Effector memory CD4-positive, alpha-beta T cell (primary cell): Measurements from ENCODE around the gene NFKB2.

Experiments used
- DNase-seq, 3 donors: peaks; one replicate each; pipeline ENCODE4 v3.0.0-alpha.2; 2020
- H3K27ac ChIP-seq: 2 replicates; pipeline ENCODE4 v1.7.0; 2013; ENCODE audit warnings: mild to moderate bottlenecking, low read length, moderate library complexity; ENCODE audit not compliant: insufficient read depth, poor library complexity, severe bottlenecking
- H3K27me3 ChIP-seq: replicated peaks from 2 replicates; pipeline ENCODE4 v1.7.0; 2013; ENCODE audit warnings: mild to moderate bottlenecking, low read length; ENCODE audit not compliant: insufficient read depth, control insufficient read depth, poor library complexity, severe bottlenecking
- H3K36me3 ChIP-seq: 2 replicates; pipeline ENCODE4 v1.7.0; 2013; ENCODE audit warnings: mild to moderate bottlenecking, low read length, moderate library complexity; ENCODE audit not compliant: control insufficient read depth, insufficient read depth
- H3K4me1 ChIP-seq: 2 replicates; pipeline ENCODE4 v1.7.0; 2013; ENCODE audit warnings: low read length, mild to moderate bottlenecking; ENCODE audit not compliant: control insufficient read depth, insufficient read depth, poor library complexity, severe bottlenecking
- H3K4me3 ChIP-seq: 2 replicates; pipeline ENCODE4 v1.7.0; 2013; ENCODE audit warnings: low read length, low read depth, mild to moderate bottlenecking; ENCODE audit not compliant: insufficient read depth, poor library complexity, severe bottlenecking
- H3K9me3 ChIP-seq: 2 replicates; pipeline ENCODE4 v1.7.0; 2013; ENCODE audit warnings: mild to moderate bottlenecking, low read length, moderate library complexity; ENCODE audit not compliant: control insufficient read depth

NFKB2 gene

GRCh38 chr10:102421757-102422512 is 26.4 kb downstream of the NFKB2 start:
- no peak for DNase-seq
- H3K27ac ChIP-seq: peak overlapping the region; percentile 72

GRCh38 chr10:102422545-102423129 is 27.1 kb downstream of the NFKB2 start:
- Histone ChIP-seq H3K36me3 (peaks cover 5% of the 10 kb centered on the region), H3K9me3 (no peaks in the 10 kb centered on the region), H3K27ac (peak overlapping the region; percentile 72), H3K27me3 (peaks cover 5% of the 10 kb centered on the region), H3K4me3 (peak overlapping the region; percentile 88), H3K4me1 (peaks cover 37% of the 10 kb centered on the region)
- DNase-seq: no peak

More at GRCh38 chr10:102421757-102422512, 26.4 kb downstream of the NFKB2 start:
- Histone ChIP-seq H3K36me3 (peaks cover 5% of the 10 kb centered on the region), H3K9me3 (no peaks in the 10 kb centered on the region), H3K4me3 (peak overlapping the region; percentile 88), H3K4me1 (peaks cover 37% of the 10 kb centered on the region), H3K27me3 (peaks cover 7% of the 10 kb centered on the region)

DNA sequence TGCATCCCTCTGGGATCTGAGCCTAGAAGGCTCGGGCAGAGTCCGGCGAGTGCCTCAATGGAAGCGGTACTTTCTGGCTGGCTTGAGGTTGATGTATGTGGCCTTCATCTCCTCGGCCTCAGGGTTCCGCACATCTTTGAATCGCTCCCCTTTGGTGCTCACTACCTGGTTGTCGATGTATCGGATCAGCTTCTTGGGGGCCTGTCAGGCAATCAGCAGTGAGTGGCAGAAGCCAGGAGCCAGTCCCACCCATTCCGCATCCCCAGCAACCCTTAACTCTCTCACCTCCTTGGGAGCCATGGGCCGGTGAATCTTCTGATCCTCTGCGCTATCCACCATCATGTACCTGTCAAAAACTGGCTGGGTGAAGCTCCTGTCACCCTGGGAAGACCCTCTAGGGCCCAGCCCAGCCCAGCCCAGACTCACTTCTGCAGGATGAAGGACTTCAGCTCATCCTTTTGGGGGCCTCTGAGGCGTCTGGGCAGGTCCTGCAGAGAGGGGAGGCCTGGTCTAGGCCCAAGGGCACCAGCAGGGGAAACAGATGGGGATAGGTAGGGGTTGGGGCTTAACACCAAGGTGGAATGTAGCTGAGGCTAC is 28.0 kb downstream of the NFKB2 start:
- Histone ChIP-seq H3K4me3 (no peak overlapping the region), H3K27ac (no peak overlapping the region), H3K36me3 (peaks cover 5% of the 10 kb centered on the region), H3K4me1 (peaks cover 37% of the 10 kb centered on the region), H3K27me3 (peaks cover 5% of the 10 kb centered on the region), H3K9me3 (no peaks in the 10 kb centered on the region)
- no peak for DNase-seq

- Histone ChIP-seq H3K27ac (no peak overlapping the region), H3K36me3 (peaks cover 5% of the 10 kb centered on the region), H3K4me1 (peaks cover 33% of the 10 kb centered on the region), H3K9me3 (no peaks in the 10 kb centered on the region), H3K4me3 (no peak overlapping the region), H3K27me3 (peaks cover 3% of the 10 kb centered on the region)
- no peak for DNase-seq
Observed at GRCh38 chr10:102424145-102424544, 28.6 kb downstream of the NFKB2 start.

DNA sequence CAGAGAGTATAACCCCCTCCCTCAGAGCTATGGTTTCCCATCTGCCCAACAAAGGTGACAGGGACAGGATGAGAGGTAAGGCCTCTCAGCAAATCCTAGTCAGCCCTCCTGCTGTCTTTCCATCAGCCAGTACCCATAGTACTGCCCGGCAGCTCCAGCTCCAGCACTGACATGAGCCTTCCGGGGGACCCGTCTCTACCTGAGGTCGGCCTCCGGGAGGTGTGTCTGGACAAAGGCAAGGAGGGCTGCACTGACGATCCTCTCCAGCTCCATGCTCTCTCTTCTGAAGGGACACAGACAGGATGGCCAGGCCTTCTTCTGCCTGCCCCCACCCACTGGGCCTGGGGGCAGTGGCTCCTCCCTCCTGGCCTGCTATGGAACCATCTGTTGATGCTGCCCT is 29.4 kb downstream of the NFKB2 start:
- peaks cover 5% of the 10 kb centered on the region for H3K36me3 ChIP-seq
- H3K9me3 ChIP-seq: no peaks in the 10 kb centered on the region
- H3K4me1 ChIP-seq: peaks cover 26% of the 10 kb centered on the region
- DNase-seq: no peak
- no peaks in the 10 kb centered on the region for H3K27me3 ChIP-seq
- no peak overlapping the region for H3K4me3 ChIP-seq
- H3K27ac ChIP-seq: no peak overlapping the region

GRCh38 chr10:102425444-102425843 is 29.9 kb downstream of the NFKB2 start:
- Histone ChIP-seq H3K9me3 (no peaks in the 10 kb centered on the region), H3K27me3 (no peaks in the 10 kb centered on the region), H3K27ac (no peak overlapping the region), H3K4me1 (peaks cover 20% of the 10 kb centered on the region), H3K36me3 (peaks cover 5% of the 10 kb centered on the region), H3K4me3 (no peak overlapping the region)
- DNase-seq: no peak

DNA sequence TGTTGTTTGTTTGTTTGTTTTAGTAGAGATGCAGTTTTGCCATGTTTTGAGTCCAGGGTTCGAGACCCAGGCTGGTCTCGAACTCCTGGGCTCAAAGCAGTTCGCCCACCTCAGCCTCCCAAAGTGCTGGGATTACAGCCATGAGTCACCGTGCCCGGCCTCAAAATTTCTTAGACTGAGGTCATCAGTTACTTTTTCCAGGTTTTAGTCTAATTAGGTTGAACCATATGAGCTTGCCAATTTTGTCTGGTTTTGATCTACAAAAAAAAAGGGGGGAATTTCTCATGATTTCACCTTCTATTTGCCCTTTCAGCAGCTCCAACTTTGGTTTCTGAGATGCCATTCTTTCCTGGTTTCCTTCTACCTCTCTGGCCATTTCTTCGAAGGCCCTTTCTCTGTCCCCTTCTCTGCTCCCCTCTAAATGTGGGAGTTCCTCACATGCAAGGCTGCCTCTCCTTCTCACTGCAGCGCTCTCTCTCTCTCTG is 31.3 kb downstream of the NFKB2 start:
- Histone ChIP-seq H3K27ac (no peak overlapping the region), H3K36me3 (peaks cover 5% of the 10 kb centered on the region), H3K9me3 (no peaks in the 10 kb centered on the region), H3K4me1 (peaks cover 22% of the 10 kb centered on the region), H3K27me3 (no peaks in the 10 kb centered on the region), H3K4me3 (no peak overlapping the region)
- no peak for DNase-seq

- Histone ChIP-seq H3K9me3 (no peaks in the 10 kb centered on the region), H3K4me3 (no peak overlapping the region), H3K36me3 (peaks cover 4% of the 10 kb centered on the region), H3K27ac (no peak overlapping the region), H3K27me3 (no peaks in the 10 kb centered on the region), H3K4me1 (peaks cover 24% of the 10 kb centered on the region)
- DNase-seq: no peak
Observed at GRCh38 chr10:102429468-102429867, 34.0 kb downstream of the NFKB2 start.

DNA sequence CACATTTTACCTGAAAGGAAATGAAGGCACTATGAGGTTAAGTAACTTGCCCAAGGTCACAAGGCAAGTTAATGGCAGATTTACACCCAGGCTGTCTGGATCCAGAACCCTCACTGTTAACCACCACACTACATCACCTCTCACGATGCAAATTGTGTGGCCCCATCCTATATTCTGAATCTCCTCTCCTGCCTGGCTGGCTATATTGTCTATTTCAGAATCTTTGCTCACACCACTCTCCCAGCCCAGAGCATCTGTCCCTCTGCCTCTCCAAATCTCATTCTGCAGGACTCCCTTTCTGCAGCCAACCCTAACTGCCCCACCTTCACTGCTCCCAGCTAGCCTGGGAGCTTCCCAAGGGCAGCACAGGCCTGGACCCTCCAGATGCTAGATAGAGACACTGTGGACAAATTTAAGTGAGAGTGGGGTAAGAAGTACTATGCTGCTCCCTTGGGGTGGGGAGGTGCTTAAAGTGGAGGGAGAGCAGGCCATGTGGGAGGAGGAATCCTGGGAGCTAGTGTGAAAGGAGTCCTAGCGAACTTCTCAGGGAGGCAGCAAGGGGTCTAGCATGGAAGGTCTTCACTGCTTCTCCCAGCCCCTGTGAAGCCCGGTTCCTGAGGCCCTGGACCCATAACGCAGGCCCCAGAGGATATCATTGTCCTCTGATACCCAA is 36.1 kb downstream of the NFKB2 start:
- no peak for DNase-seq
- peaks cover 39% of the 10 kb centered on the region for H3K4me1 ChIP-seq
- no peaks in the 10 kb centered on the region for H3K9me3 ChIP-seq
- no peaks in the 10 kb centered on the region for H3K27me3 ChIP-seq
- H3K36me3 ChIP-seq: no peaks in the 10 kb centered on the region
- H3K4me3 ChIP-seq: peak overlapping the region; percentile 95
- H3K27ac ChIP-seq: peak overlapping the region; percentile 75
